HTR-8/SVneo (cell line): Measurements from ENCODE around the gene PLA2G4C.
"Not testable (repeated sequence)": the region's sequence is repeated elsewhere in the genome, so short reads cannot be mapped to it uniquely, and the experiment has no call there.

Source experiments
- DNase-seq: peaks from one replicate; pipeline ENCODE4 v3.0.0; 2011; ENCODE audit warnings: low spot score, mixed read lengths; ENCODE audit not compliant: insufficient read length
- FAIRE-seq: peaks from 2 replicates; lab custom pipeline; 2011; peaks lifted over from hg19 to GRCh38; lab: Jason Lieb, UNC

PLA2G4C gene

GRCh38 chr19:48113190-48113917, 2.7 kb upstream of the PLA2G4C start:
- DNase-seq (no peak), FAIRE-seq (no peak)

- no peak for FAIRE-seq
- no peak for DNase-seq
Observed at GRCh38 chr19:48111280-48111679, 663 bp upstream of the PLA2G4C start.

- FAIRE-seq: no peak
Observed at GRCh38 chr19:48108997-48109782, 1.4 kb downstream of the PLA2G4C start.

GRCh38 chr19:48103922-48104321, 6.7 kb downstream of the PLA2G4C start:
- FAIRE-seq (no peak), DNase-seq (no peak)

More at GRCh38 chr19:48108997-48109782, 1.4 kb downstream of the PLA2G4C start:
- DNase-seq: no peak

GRCh38 chr19:48102870-48103751, 7.5 kb downstream of the PLA2G4C start:
- FAIRE-seq (no peak), DNase-seq (peak; percentile 69)

GRCh38 chr19:48095612-48096175, 14.9 kb downstream of the PLA2G4C start:
- FAIRE-seq: no peak

GRCh38 chr19:48094855-48095203, 15.8 kb downstream of the PLA2G4C start:
- no peak for FAIRE-seq
- no peak for DNase-seq

More at GRCh38 chr19:48095612-48096175, 14.9 kb downstream of the PLA2G4C start:
- DNase-seq: no peak

GRCh38 chr19:48094129-48094854, 16.3 kb downstream of the PLA2G4C start:
- FAIRE-seq: no peak
- no peak for DNase-seq

GRCh38 chr19:48091111-48091718, 19.4 kb downstream of the PLA2G4C start:
- not testable (repeated sequence) for FAIRE-seq, DNase-seq

GRCh38 chr19:48090281-48090802, 20.3 kb downstream of the PLA2G4C start:
- FAIRE-seq (no peak), DNase-seq (no peak)

GRCh38 chr19:48088991-48089390, 21.6 kb downstream of the PLA2G4C start:
- not testable (repeated sequence) for FAIRE-seq, DNase-seq

GRCh38 chr19:48085904-48086864, 24.4 kb downstream of the PLA2G4C start:
- no peak for DNase-seq
- no peak for FAIRE-seq

- no peak for FAIRE-seq
- no peak for DNase-seq
Observed at GRCh38 chr19:48085076-48085475, 25.5 kb downstream of the PLA2G4C start.

GRCh38 chr19:48081106-48081505, 29.5 kb downstream of the PLA2G4C start:
- no peak for DNase-seq
- FAIRE-seq: no peak

- DNase-seq, FAIRE-seq: not testable (repeated sequence)
Observed at GRCh38 chr19:48070177-48070769, 40.3 kb downstream of the PLA2G4C start.

GRCh38 chr19:48069435-48069834, 41.2 kb downstream of the PLA2G4C start:
- no peak for DNase-seq
- FAIRE-seq: no peak

- DNase-seq (no peak), FAIRE-seq (no peak)
Observed at GRCh38 chr19:48064509-48064908, 46.1 kb downstream of the PLA2G4C start.
